Measurements from ENCODE around the gene DNMT3A. TPM values are rescaled to one million over a fixed set of nuclear protein-coding genes. Genes with fewer than 3 reads are reported as not detected.
A peak's percentile ranks its signal among the peaks of the same experiment; 100 is the strongest.

Gene DNMT3A
- total RNA-seq, 1 experiment from 2014 or later, result 12.2 TPM

GRCh38 chr2:25251071-25251421 is 90.7 kb downstream of the DNMT3A start:
- ATAC-seq (no peak), DNase-seq (no peak)
- H3K9me3 ChIP-seq (ENCODE audit: low read length), result no peaks in the 10 kb centered on the region
- peak overlapping the region; percentile 98 for H2AFZ ChIP-seq (ENCODE audit: low read length)
- no TSS peak for BruUV-seq (replicated peaks)
- no peak overlapping the region for H3K27ac ChIP-seq (ENCODE audit: low read length)
- H3K9ac ChIP-seq (ENCODE audit: low read length), result peak overlapping the region; percentile 80
- peaks cover 18% of the 10 kb centered on the region; the same call in 1 of the 2 replicates for H3K79me2 ChIP-seq (ENCODE audit: low read length)
- H3K4me2 ChIP-seq (ENCODE audit: low read length), result peak overlapping the region; percentile 97
- H3K27me3 ChIP-seq (ENCODE audit: low read length), result no peaks in the 10 kb centered on the region
- TF ChIP-seq EZH2phosphoT487 (IDR thresholded peaks at IDR 0.05; ENCODE audit: borderline replicate concordance, low read length) (no peak), EZH2 (IDR thresholded peaks at IDR 0.05; ENCODE audit: low read length, unreplicated experiment) (no peak), CTCF (conservative IDR thresholded peaks at IDR 0.05; ENCODE audit: low read depth, low read length) (no peak)
- no peaks in the 10 kb centered on the region for H3K9me2 ChIP-seq (replicated peaks; ENCODE audit: low read length)
- ChIA-PET POLR2A (ENCODE audit: unreplicated experiment) (interaction anchor here (0.5 kb wide), 1 partner anchor 210 kb away, joined by 10 read pairs; no protein-coding TSS in a partner anchor), CTCF (no interaction called here)
- intact Hi-C loops (cut with micrococcal nuclease), result no loop called here
- H3K4me3 ChIP-seq (ENCODE audit: low read length), result peak overlapping the region; percentile 70
- peaks cover 11% of the 10 kb centered on the region; the same call in 1 of the 2 replicates for H3K4me1 ChIP-seq (ENCODE audit: insufficient read depth, low read length)
- H3F3A ChIP-seq (ENCODE audit: low read length, unreplicated experiment), result no peaks in the 10 kb centered on the region
- H4K20me1 ChIP-seq (ENCODE audit: low read length), result no peaks in the 10 kb centered on the region
- no peaks in the 10 kb centered on the region; the same call in 1 of the 2 replicates for H3K36me3 ChIP-seq (ENCODE audit: low read depth, low read length)

- POLR2A ChIA-PET (ENCODE audit: unreplicated experiment), result no interaction called here
These were observed 91.2 kb downstream of the DNMT3A start for GRCh38 chr2:25250331-25251070.

More at GRCh38 chr2:25250331-25251070, 91.2 kb downstream of the DNMT3A start:
- Histone ChIP-seq H3K4me3 (ENCODE audit: low read length) (no peak overlapping the region), H3K36me3 (ENCODE audit: low read depth, low read length) (no peaks in the 10 kb centered on the region; the same call in 1 of the 2 replicates), H3K27me3 (ENCODE audit: low read length) (no peaks in the 10 kb centered on the region), H3K9me3 (ENCODE audit: low read length) (no peaks in the 10 kb centered on the region), H3F3A (ENCODE audit: low read length, unreplicated experiment) (no peaks in the 10 kb centered on the region), H3K9ac (ENCODE audit: low read length) (no peak overlapping the region), H3K9me2 (replicated peaks; ENCODE audit: low read length) (no peaks in the 10 kb centered on the region), H2AFZ (ENCODE audit: low read length) (no peak overlapping the region), H3K4me1 (ENCODE audit: insufficient read depth, low read length) (peaks cover 11% of the 10 kb centered on the region; the same call in 1 of the 2 replicates), H4K20me1 (ENCODE audit: low read length) (no peaks in the 10 kb centered on the region), H3K27ac (ENCODE audit: low read length) (no peak overlapping the region), H3K79me2 (ENCODE audit: low read length) (peaks cover 18% of the 10 kb centered on the region; the same call in 1 of the 2 replicates), H3K4me2 (ENCODE audit: low read length) (no peak overlapping the region)
- ATAC-seq, result no peak
- no TSS peak for BruUV-seq (replicated peaks)
- TF ChIP-seq EZH2 (IDR thresholded peaks at IDR 0.05; ENCODE audit: low read length, unreplicated experiment), result no peak
- no peak for TF ChIP-seq EZH2phosphoT487 (IDR thresholded peaks at IDR 0.05; ENCODE audit: borderline replicate concordance, low read length)
- no peak for TF ChIP-seq CTCF (conservative IDR thresholded peaks at IDR 0.05; ENCODE audit: low read depth, low read length)
- intact Hi-C loops (cut with micrococcal nuclease), result no loop called here
- no peak for DNase-seq
- CTCF ChIA-PET, result no interaction called here

Measured in PC-3 (cell line).